Measurements from ENCODE around the gene PTPRD. TPM values are rescaled to one million over a fixed set of nuclear protein-coding genes. Genes with fewer than 3 reads are reported as not detected.

PTPRD gene
- total RNA-seq, 2 donors from 2014 or later = 12.1 to 13.4 TPM

- DNase-seq = no peak
- ATAC-seq = no peak
- intact Hi-C loops (cut with DNase I) = no loop called here
These were observed 1000.0 kb downstream of the PTPRD start for GRCh38 chr9:9612755-9613154.

GRCh38 chr9:9612270-9612669 lies 1000.5 kb downstream of the PTPRD start:
- DNase-seq (no peak), ATAC-seq (no peak)
- intact Hi-C loops (cut with DNase I) = no loop called here

GRCh38 chr9:9605681-9606080 lies 1007.1 kb downstream of the PTPRD start:
- ATAC-seq (no peak), DNase-seq (no peak)
- intact Hi-C loops (cut with DNase I) = loop anchor here in 1 of 2 donors (10.0 kb wide), 1 partner anchor 339 kb away; no protein-coding TSS in a partner anchor

- ATAC-seq (no peak), DNase-seq (no peak)
- intact Hi-C loops (cut with DNase I) = loop anchor here in 1 of 2 donors (10.0 kb wide), 1 partner anchor 341 kb away; no protein-coding TSS in a partner anchor
These were observed 1009.5 kb downstream of the PTPRD start for GRCh38 chr9:9603345-9603744.

- no peak for ATAC-seq
- DNase-seq = no peak
- intact Hi-C loops (cut with DNase I) = no loop called here
These were observed 1014.1 kb downstream of the PTPRD start for GRCh38 chr9:9598723-9599122.

- intact Hi-C loops (cut with DNase I) = no loop called here
- ATAC-seq = no peak
- no peak for DNase-seq
These were observed 1020.7 kb downstream of the PTPRD start for GRCh38 chr9:9592104-9592503.

GRCh38 chr9:9585920-9586319 lies 1026.9 kb downstream of the PTPRD start:
- intact Hi-C loops (cut with DNase I) = no loop called here
- DNase-seq (no peak), ATAC-seq (no peak)

- intact Hi-C loops (cut with DNase I) = no loop called here
- no peak for ATAC-seq
- DNase-seq = no peak
These were observed 1038.7 kb downstream of the PTPRD start for GRCh38 chr9:9574080-9574479.

GRCh38 chr9:9565700-9566099 lies 1047.1 kb downstream of the PTPRD start:
- DNase-seq (no peak), ATAC-seq (no peak)
- intact Hi-C loops (cut with DNase I) = no loop called here

GRCh38 chr9:9563817-9564216 lies 1049.0 kb downstream of the PTPRD start:
- ATAC-seq = no peak
- intact Hi-C loops (cut with DNase I) = no loop called here

GRCh38 chr9:9560382-9561035 lies 1052.3 kb downstream of the PTPRD start:
- ATAC-seq = no peak
- no peak for DNase-seq
- intact Hi-C loops (cut with DNase I) = no loop called here

More at GRCh38 chr9:9563817-9564216, 1049.0 kb downstream of the PTPRD start:
- no peak for DNase-seq

GRCh38 chr9:9558907-9559306 lies 1053.9 kb downstream of the PTPRD start:
- no peak for DNase-seq
- intact Hi-C loops (cut with DNase I) = no loop called here
- no peak for ATAC-seq

- DNase-seq (no peak), ATAC-seq (no peak)
- intact Hi-C loops (cut with DNase I) = no loop called here
These were observed 1054.9 kb downstream of the PTPRD start for GRCh38 chr9:9557804-9558334.

GRCh38 chr9:9556865-9557803 lies 1055.7 kb downstream of the PTPRD start:
- no peak for DNase-seq
- no peak for ATAC-seq
- intact Hi-C loops (cut with DNase I) = no loop called here

GRCh38 chr9:9552665-9553064 lies 1060.1 kb downstream of the PTPRD start:
- intact Hi-C loops (cut with DNase I) = no loop called here
- no peak for ATAC-seq

GRCh38 chr9:9538766-9539165 lies 1074.0 kb downstream of the PTPRD start:
- DNase-seq (no peak), ATAC-seq (no peak)
- intact Hi-C loops (cut with DNase I) = no loop called here

More at GRCh38 chr9:9552665-9553064, 1060.1 kb downstream of the PTPRD start:
- DNase-seq = no peak

GRCh38 chr9:9538356-9538755 lies 1074.4 kb downstream of the PTPRD start:
- intact Hi-C loops (cut with DNase I) = no loop called here

GRCh38 chr9:9536523-9536922 lies 1076.3 kb downstream of the PTPRD start:
- intact Hi-C loops (cut with DNase I) = no loop called here
- DNase-seq (no peak), ATAC-seq (no peak)

More at GRCh38 chr9:9538356-9538755, 1074.4 kb downstream of the PTPRD start:
- DNase-seq (no peak), ATAC-seq (no peak)

GRCh38 chr9:9523476-9524139 lies 1089.2 kb downstream of the PTPRD start:
- DNase-seq (no peak), ATAC-seq (no peak)
- intact Hi-C loops (cut with DNase I) = no loop called here

GRCh38 chr9:9522406-9522805 lies 1090.4 kb downstream of the PTPRD start:
- DNase-seq (no peak), ATAC-seq (no peak)
- intact Hi-C loops (cut with DNase I) = no loop called here
